Kasumi-1 (cell line): ENCODE measurements around the gene LTB4R.

Experiments
- DNase-seq, 2 experiments: peaks; one replicate each; lab custom pipeline; 2025; lab: John Stamatoyannopoulos, UW

The LTB4R gene

GRCh38 chr14:24279301-24280186 lies 31.8 kb upstream of the LTB4R start:
- DNase-seq = no peak

- DNase-seq = no peak
Observed at GRCh38 chr14:24280797-24281460, 30.4 kb upstream of the LTB4R start.

GRCh38 chr14:24281636-24282035 lies 29.7 kb upstream of the LTB4R start:
- DNase-seq = peak in 1 of 2 experiments; percentile 15

- DNase-seq = no peak
Observed at GRCh38 chr14:24282736-24283135, 28.6 kb upstream of the LTB4R start.

- DNase-seq = no peak
Observed at GRCh38 chr14:24283796-24284460, 27.4 kb upstream of the LTB4R start.

GRCh38 chr14:24284501-24285035 lies 26.7 kb upstream of the LTB4R start:
- DNase-seq = no peak

GRCh38 chr14:24285351-24285750 lies 26.0 kb upstream of the LTB4R start:
- DNase-seq = no peak

- DNase-seq = no peak
Observed at GRCh38 chr14:24286996-24287395, 24.3 kb upstream of the LTB4R start.

GRCh38 chr14:24289649-24290280 lies 21.5 kb upstream of the LTB4R start:
- no peak for DNase-seq

DNA sequence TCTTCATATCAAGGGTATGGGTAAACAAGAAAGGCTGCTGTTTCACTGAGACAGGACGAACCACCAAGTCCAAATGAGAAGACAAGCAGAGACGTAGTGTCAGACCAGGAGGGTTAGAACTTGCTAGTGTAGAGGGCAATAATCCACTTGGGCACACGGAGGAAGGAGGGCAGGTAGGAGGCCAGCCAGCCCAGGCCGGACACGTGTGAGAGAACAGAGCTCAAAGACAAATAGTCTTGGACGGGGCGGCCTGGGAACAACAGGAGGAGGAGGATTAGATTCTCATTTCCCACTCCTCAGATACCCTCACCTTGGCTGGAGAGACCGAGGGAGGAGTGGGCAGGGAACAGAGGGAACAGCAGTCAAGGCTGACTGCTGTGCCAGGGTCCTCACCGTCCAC lies 20.6 kb upstream of the LTB4R start:
- no peak for DNase-seq

GRCh38 chr14:24291446-24292117 lies 19.7 kb upstream of the LTB4R start:
- no peak for DNase-seq

DNA sequence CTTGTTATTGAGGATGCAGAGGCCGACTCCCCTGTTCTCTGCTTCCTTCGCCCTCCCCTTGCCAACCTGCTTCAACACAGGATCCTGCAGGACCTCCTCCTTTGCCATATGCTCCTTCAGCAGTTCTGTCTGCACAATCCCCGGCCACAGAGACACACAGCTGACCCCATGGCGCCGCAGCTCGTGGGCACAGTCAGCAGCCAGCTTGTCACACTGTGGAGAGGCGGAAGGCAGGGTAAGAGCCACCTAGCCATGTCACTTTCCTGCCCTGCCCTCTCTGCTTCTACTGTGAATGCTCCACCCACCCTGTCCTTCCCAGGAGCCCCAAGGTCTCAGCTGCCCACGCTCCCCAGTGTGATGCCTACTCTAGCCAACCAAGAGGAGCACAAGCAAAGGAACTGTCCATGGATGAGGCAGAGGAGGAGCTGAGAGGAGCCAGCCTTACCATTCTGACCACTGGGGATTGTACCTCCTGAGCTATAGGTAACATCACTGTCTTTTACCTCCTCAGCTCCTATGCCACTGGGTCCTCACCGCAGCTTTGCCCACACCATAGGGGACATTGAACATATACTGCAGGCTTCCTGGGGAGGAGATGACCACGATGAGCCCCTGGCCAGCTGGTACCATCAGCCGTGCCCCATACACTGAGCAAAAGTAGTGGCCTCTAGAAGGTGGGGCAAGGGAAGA lies 19.0 kb upstream of the LTB4R start:
- DNase-seq = no peak

- no peak for DNase-seq
Observed at GRCh38 chr14:24293525-24293924, 17.8 kb upstream of the LTB4R start.

DNA sequence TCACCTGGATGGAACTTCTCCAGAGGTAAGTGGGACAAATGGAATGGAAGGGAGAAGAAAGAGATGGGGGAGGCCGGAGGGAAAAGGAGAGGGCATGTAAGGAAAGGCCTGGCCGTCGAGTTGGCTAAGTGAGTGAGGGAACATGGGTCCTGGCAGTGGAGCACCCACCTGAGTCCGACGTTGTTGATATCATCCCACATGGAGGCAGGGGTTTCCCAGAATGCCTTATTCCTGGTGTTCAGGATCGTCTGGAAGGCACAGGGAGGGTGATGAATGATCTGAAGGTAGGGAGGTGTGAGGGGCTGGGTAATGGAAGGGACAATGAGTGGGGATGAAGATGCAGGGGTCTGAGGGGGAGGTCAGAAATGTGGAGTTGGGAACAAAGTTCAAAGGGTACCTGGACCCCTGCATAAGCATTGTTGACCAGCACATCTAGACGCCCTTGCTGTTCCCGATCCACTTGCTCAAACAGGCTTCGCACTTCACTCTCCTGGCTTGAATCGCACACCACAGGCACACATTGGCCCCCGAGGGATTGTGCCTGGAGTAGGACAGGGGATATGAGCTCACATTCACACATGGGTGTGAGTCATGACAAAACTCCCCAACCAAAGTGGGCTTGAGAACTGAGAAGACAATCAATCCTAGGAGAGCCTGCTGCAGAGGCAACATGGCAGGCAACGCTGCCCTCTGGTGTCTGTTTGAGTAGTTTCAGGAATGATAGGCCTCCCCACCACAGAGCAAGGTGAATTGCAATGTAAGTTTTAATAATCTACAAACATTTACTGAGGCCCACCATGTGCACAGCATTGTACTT lies 14.8 kb upstream of the LTB4R start:
- DNase-seq = peak; percentile 82 to 87

- peak; percentile 64 to 71 for DNase-seq
Observed at GRCh38 chr14:24297190-24297964, 13.9 kb upstream of the LTB4R start.

DNA sequence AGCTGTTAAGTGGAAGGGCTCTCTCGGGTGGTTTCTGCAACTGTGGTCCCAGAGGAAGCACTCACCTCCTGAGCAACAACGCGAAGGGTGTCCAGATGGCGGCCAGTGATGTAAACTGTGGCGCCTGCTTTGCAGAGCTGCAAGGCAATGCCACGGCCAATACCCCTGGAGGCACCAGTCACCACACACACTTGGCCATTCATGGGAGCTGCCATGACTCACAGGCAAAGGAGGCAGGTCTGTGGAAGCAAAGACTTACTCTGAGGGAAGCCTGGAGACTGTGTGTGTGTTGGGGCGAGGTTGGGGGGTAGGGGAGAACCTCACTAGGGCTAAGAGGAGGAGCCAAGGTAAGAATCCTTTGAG lies 12.4 kb upstream of the LTB4R start:
- DNase-seq = peak in 1 of 2 experiments; percentile 13

GRCh38 chr14:24299255-24300191 lies 11.8 kb upstream of the LTB4R start, which contains the start of the genes DHRS1 and NOP9:
Gene DHRS1 (minus strand): TSS chr14:24299780. CDS start chr14:24299106, 674 bp downstream.
Gene NOP9 (plus strand): TSS chr14:24299850. CDS start chr14:24299955, 105 bp downstream.
- peak; percentile 74 to 88 for DNase-seq
